H1 (cell line): ENCODE results near the gene PRSS23. TPM values are rescaled to one million over a fixed set of nuclear protein-coding genes. Genes with fewer than 3 reads are reported as not detected.

Experiments
- ASH2L ChIP-seq: fragments of 200-600, 300-600 bp; sonication (generic); IDR thresholded peaks from one replicate; pipeline ENCODE4 v1.7.1; 2017; ENCODE audit warnings: low read length
- CHD7 ChIP-seq: fragments of 300-600 bp; sonication (generic); IDR thresholded peaks from 2 replicates; pipeline ENCODE4 v1.7.1; 2012; ENCODE audit warnings: low read length, moderate library complexity, mild to moderate bottlenecking, inconsistent platforms; ENCODE audit not compliant: insufficient replicate concordance
- EGR1 ChIP-seq: IDR thresholded peaks from 2 replicates; pipeline ENCODE4 v1.6.1; 2011; ENCODE audit warnings: low read depth, low read length, borderline replicate concordance
- GTF2F1 ChIP-seq: IDR thresholded peaks from 2 replicates; pipeline ENCODE4 v1.6.1; 2012; ENCODE audit warnings: low read depth, low read length, improper control_type of control experiment, borderline replicate concordance
- HDAC2 ChIP-seq, 2 experiments: fragments of 300-600 bp in 1 of 2; sonication (generic) in 1 of 2; IDR thresholded peaks; 2 replicates each; pipeline ENCODE4 v1.6.1; 2011 to 2012; ENCODE audit warnings: low read depth in 2 of 2, low read length in 2 of 2, mild to moderate bottlenecking in 2 of 2, moderate library complexity in 2 of 2, borderline replicate concordance in 1 of 2, inconsistent platforms in 1 of 2
- RFX5 ChIP-seq: IDR thresholded peaks from 2 replicates; pipeline ENCODE4 v1.6.1; 2011; ENCODE audit warnings: low read depth, low read length, improper control_type of control experiment, borderline replicate concordance
- RNF2 ChIP-seq: fragments of 200-900, 300-1000 bp; sonication (generic); IDR thresholded peaks from 2 replicates; pipeline ENCODE4 v1.7.1; 2016; ENCODE audit warnings: borderline replicate concordance, low read depth, mild to moderate bottlenecking, antibody characterized with exemption, low read length; ENCODE audit not compliant: poor library complexity, severe bottlenecking; ENCODE audit errors: missing control alignments
- SIX5 ChIP-seq: IDR thresholded peaks from 2 replicates; pipeline ENCODE4 v1.6.1; 2011; ENCODE audit warnings: mild to moderate bottlenecking, low read depth, low read length
- SP4 ChIP-seq: IDR thresholded peaks from 2 replicates; pipeline ENCODE4 v1.6.1; 2012; ENCODE audit warnings: low read length, inconsistent platforms
- TBP ChIP-seq: IDR thresholded peaks from 2 replicates; pipeline ENCODE4 v1.6.1; 2011; ENCODE audit warnings: low read depth, low read length, improper control_type of control experiment
- ZNF274 ChIP-seq: IDR thresholded peaks from 2 replicates; pipeline ENCODE4 v1.7.0; 2012; ENCODE audit warnings: low read length, borderline replicate concordance; ENCODE audit errors: extremely low read depth
- polyA plus RNA-seq, 7 experiments: library from polyadenylated mRNA; depleted of rRNA in 3 of 7; stranded (reverse) in 5 of 7; unstranded in 2 of 7; fragments of >200 nt in 5 of 7; fragments of 200-250 nt in 2 of 7; gene quantifications; 1 replicate in 5 of 7; 2 replicates in 1 of 7; 4 replicates in 1 of 7; pipeline versions ENCODE4 v1.2.1 to v1.2.3, GENCODE V29; 2011 to 2013; ENCODE audit warnings: missing spikeins in 2 of 7, mixed read lengths in 2 of 7
- total RNA-seq: library from RNA; stranded (reverse); fragmentation: NEBNext Ultra II Directional; extraction: Animal tissue kit (Norgen Biotek cat#: 25700); gene quantifications from 2 replicates; pipeline ENCODE4 v1.2.1, GENCODE V29; 2021

Gene PRSS23
- total and polyA plus RNA-seq, 2 of the 8 experiments (the other 6 are each of a cell fraction or from before 2014, with no cell fraction given): 4.4 to 5.6 TPM

GRCh38 chr11:86790195-86790725 lies 10.1 kb upstream of the PRSS23 start (continued):
- TF ChIP-seq CHD7 (no peak), RNF2 (no peak), EGR1 (no peak), RFX5 (no peak), GTF2F1 (no peak), HDAC2 (IDR thresholded peaks at IDR 0.05; ENCODE audit: borderline replicate concordance in 1 of 2, low read depth in 2 of 2, low read length in 2 of 2) (no peak), SP4 (no peak), SIX5 (no peak), TBP (no peak), ZNF274 (no peak), ASH2L (no peak)
